GM21786 (cell line): ENCODE measurements around the gene HOXA11.

Experiments used
- ATAC-seq: cut with Tn5 transposase; IDR thresholded peaks from one replicate; pipeline ENCODE4 v1.9.1; 2021; ENCODE audit not compliant: unreplicated experiment

The HOXA11 gene

GRCh38 chr7:27181795-27182275, 3.2 kb downstream of the HOXA11 start:
- no peak for ATAC-seq

- ATAC-seq, result no peak
Measured at GRCh38 chr7:27180431-27181420, 4.3 kb downstream of the HOXA11 start.

GRCh38 chr7:27179503-27180430, 5.3 kb downstream of the HOXA11 start:
- no peak for ATAC-seq

GRCh38 chr7:27179030-27179429, 6.0 kb downstream of the HOXA11 start:
- ATAC-seq, result no peak

GRCh38 chr7:27178366-27178765, 6.7 kb downstream of the HOXA11 start:
- ATAC-seq, result no peak

GRCh38 chr7:27177795-27178320, 7.2 kb downstream of the HOXA11 start:
- ATAC-seq, result no peak

- no peak for ATAC-seq
Measured at GRCh38 chr7:27176962-27177794, 7.9 kb downstream of the HOXA11 start.

GRCh38 chr7:27176524-27176845, 8.5 kb downstream of the HOXA11 start:
- ATAC-seq, result no peak

- ATAC-seq, result no peak
Measured at GRCh38 chr7:27175626-27176523, 9.2 kb downstream of the HOXA11 start.

- no peak for ATAC-seq
Measured at GRCh38 chr7:27174874-27175625, 10.0 kb downstream of the HOXA11 start.

GRCh38 chr7:27173956-27174873, 10.8 kb downstream of the HOXA11 start, which contains the start of gene HOXA10:
Gene HOXA10 (minus strand): TSS chr7:27174320. CDS start chr7:27174306, 14 bp downstream.
- no peak for ATAC-seq

- no peak for ATAC-seq
Measured at GRCh38 chr7:27173511-27173955, 11.5 kb downstream of the HOXA11 start.

- ATAC-seq, result no peak
Measured at GRCh38 chr7:27172823-27173510, 12.1 kb downstream of the HOXA11 start.

- no peak for ATAC-seq
Measured at GRCh38 chr7:27172315-27172774, 12.7 kb downstream of the HOXA11 start.

- ATAC-seq, result no peak
Measured at GRCh38 chr7:27171637-27172314, 13.3 kb downstream of the HOXA11 start.

GRCh38 chr7:27171325-27171636, 13.8 kb downstream of the HOXA11 start:
- no peak for ATAC-seq
